ENCODE results near the gene DAP. TPM values are rescaled to one million over a fixed set of nuclear protein-coding genes. Genes with fewer than 3 reads are reported as not detected.

The DAP gene
- polyA plus RNA-seq, 4 donors, result 81.2 to 203 (median 142) TPM

DNA sequence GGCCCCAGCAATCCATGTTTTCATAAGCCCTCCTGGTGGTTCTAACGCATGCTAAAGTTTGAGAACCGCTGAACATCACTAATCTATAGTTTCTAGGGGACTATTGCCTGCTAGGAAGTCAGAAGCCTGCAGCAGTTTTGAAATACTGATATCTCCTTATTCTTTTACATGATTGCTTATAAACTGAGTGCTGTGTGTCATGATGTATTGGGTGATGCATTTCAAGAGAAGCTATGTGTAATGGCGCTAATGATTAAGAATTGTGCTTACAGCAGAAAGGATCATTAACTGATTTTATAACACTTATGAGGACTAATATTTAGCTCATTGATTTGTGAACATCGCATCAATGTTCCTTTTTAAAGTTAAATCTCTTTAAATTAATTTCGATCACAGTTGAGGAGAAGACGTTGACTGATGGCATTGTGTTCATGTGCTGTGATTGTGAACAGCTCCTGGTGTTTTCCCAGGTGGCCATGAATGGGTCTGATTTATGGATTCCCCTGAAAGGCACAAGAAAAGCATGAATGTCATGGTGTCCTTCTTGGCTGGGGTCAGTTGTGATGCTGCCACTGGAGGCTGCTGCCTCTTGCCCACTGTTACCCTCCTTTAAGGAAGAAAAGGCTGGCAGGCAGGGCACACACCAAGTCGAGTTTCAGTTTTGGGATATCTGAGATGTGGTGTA is 12.0 kb upstream of the DAP start:
- no peak overlapping the region for H3K4me3 ChIP-seq (ENCODE audit: low read depth in 1 of 3, low read length in 3 of 3)
- FAIRE-seq, result no peak
- H3K27me3 ChIP-seq (ENCODE audit: control insufficient read depth in 3 of 3, insufficient read depth in 3 of 3, low read length in 3 of 3), result peaks cover 0 to 4% (median 0%) of the 10 kb centered on the region in 3 donors
- H3K27ac ChIP-seq (ENCODE audit: low read depth in 1 of 3, low read length in 2 of 3), result no peak overlapping the region
- no peaks in the 10 kb centered on the region for H3K36me3 ChIP-seq (ENCODE audit: control insufficient read depth in 3 of 3, insufficient read depth in 2 of 3, low read depth in 1 of 3, low read length in 3 of 3)
- WGBS, 3 donors, result 82 to 89% (median 86%) methylated on average over 7 of the region's 7 CpGs
- no peak for DNase-seq
- H3K9me3 ChIP-seq (ENCODE audit: control insufficient read depth in 2 of 2, insufficient read depth in 1 of 2, low read depth in 1 of 2, low read length in 1 of 2), result no peaks in the 10 kb centered on the region
- no peaks in the 10 kb centered on the region for H3K4me1 ChIP-seq (ENCODE audit: control insufficient read depth in 3 of 3, insufficient read depth in 2 of 3, low read depth in 1 of 3, low read length in 2 of 3)

DNA sequence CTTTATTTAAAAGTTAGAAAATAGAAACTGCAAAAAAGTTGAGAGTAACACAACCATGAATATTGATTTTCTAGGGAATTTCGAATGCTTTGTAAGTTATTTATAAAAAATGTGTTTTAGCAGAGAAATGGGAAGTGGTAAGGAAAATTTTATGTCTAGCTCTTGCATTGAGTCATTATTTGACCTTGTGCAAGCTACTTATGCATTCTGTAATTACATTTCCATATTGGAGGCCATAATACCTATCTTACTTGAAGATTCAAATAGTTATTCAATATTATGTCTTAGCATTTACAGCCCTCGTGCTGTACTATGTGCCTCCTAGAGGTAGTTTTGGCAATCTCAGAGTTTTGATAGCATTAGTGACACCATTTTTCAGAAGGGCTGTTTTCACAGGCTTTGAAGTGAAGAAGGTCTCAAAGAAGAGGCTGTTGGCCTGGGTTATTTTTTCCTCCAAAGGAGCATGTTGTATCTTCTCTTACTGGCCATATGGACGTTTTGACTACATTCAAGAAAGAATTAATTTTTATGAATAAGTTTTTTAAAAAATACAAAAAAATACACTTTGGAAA is 7.4 kb upstream of the DAP start:
- 50 to 75% (median 68%) methylated on average over 3 of the region's 3 CpGs for WGBS, 3 donors
- no peaks in the 10 kb centered on the region for H3K4me1 ChIP-seq (ENCODE audit: control insufficient read depth in 3 of 3, insufficient read depth in 2 of 3, low read depth in 1 of 3, low read length in 2 of 3)
- DNase-seq (no peak), FAIRE-seq (no peak)
- no peak overlapping the region for H3K4me3 ChIP-seq (ENCODE audit: low read depth in 1 of 3, low read length in 3 of 3)
- no peaks in the 10 kb centered on the region for H3K36me3 ChIP-seq (ENCODE audit: control insufficient read depth in 3 of 3, insufficient read depth in 2 of 3, low read depth in 1 of 3, low read length in 3 of 3)
- H3K27ac ChIP-seq (ENCODE audit: low read depth in 1 of 3, low read length in 2 of 3), result no peak overlapping the region
- H3K9me3 ChIP-seq (ENCODE audit: control insufficient read depth in 2 of 2, insufficient read depth in 1 of 2, low read depth in 1 of 2, low read length in 1 of 2), result no peaks in the 10 kb centered on the region
- no peaks in the 10 kb centered on the region for H3K27me3 ChIP-seq (ENCODE audit: control insufficient read depth in 3 of 3, insufficient read depth in 3 of 3, low read length in 3 of 3)

DNA sequence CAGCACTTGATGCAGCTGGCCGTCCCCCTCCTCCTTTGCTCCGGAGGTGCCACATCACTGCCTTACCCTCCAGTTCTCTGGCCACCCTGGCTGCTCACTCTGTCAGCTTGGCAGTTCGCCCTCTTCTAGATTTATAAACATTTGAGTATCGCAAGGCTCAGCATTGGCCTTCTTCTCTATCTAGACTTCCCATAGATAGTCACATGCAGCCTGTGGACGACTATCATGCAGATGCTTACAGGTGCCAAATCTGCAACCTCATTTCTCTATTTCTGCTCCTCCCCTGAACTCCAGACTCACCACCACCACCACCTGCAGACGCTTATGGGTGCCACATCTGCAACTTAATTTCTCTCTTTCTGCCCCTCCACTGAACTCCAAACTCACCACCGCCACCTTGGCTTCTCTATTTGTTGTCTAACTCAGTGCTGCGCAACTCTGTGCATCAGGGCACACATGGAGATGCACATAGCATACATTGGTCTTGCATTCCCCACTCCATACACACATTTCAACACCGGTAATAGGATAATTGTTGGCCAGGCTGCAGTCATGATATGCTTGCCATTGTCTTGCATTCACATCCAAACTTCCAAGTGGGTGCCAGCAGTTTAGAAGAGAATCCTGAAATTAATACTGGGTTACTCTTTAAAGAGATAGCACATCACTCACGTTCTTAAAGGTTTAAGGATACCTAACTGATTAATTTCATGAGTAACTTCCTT is 1.9 kb upstream of the DAP start:
- Histone ChIP-seq H3K4me3 (ENCODE audit: low read depth in 1 of 3, low read length in 3 of 3) (no peak overlapping the region), H3K9me3 (ENCODE audit: control insufficient read depth in 2 of 2, insufficient read depth in 1 of 2, low read depth in 1 of 2, low read length in 1 of 2) (no peaks in the 10 kb centered on the region), H3K4me1 (ENCODE audit: control insufficient read depth in 3 of 3, insufficient read depth in 2 of 3, low read depth in 1 of 3, low read length in 2 of 3) (peaks cover 3 to 16% (median 3%) of the 10 kb centered on the region in 3 donors), H3K36me3 (ENCODE audit: control insufficient read depth in 3 of 3, insufficient read depth in 2 of 3, low read depth in 1 of 3, low read length in 3 of 3) (peaks cover 0 to 10% (median 0%) of the 10 kb centered on the region in 3 donors), H3K27me3 (ENCODE audit: control insufficient read depth in 3 of 3, insufficient read depth in 3 of 3, low read length in 3 of 3) (no peaks in the 10 kb centered on the region), H3K27ac (ENCODE audit: low read depth in 1 of 3, low read length in 2 of 3) (peak overlapping the region in 1 of 3 donors; percentile 97)
- DNase-seq, result no peak
- 75 to 87% (median 84%) methylated on average over 10 of the region's 10 CpGs for WGBS, 3 donors
- no peak for FAIRE-seq

DNA sequence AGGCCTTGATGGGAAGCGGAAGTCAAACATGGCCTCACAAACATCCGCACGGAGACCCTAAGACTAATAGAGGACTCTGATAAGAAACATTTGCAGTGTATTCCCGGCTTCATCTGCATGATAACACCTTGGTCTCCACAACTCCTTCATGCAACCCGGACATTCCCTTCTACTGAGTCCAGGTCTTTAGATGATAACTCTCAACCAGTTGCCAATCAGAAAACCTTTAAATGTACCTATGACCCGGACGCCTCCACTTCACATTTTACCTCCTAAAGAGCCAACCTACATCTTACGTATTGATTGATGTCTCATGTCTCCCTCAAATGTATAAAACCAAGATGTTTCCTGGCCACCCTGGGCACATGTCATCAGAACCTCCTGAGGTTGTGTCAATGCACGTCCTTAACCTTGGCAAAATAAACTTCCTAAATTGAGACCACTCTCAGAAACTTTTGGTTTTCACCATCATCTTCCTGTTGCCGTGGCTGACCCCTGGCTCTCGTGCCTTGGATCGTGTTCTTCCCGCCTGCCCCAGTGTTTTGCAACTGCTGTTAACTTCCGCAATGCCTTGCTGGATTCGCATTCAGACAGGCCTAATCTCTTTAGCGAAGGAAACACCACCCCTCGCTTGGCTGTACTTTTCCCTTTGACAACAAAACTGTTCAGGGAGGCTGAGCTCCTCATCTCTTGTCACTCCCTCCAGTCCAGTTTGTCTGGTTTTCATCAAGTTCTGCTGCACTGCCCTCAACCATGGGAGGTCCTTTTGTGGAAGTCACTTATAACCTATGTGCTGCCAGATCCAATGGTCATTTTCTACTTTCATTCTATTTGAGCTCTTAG is 1.1 kb upstream of the DAP start:
- 67 to 72% (median 70%) methylated on average over 17 of the region's 17 CpGs for WGBS, 3 donors

DNA sequence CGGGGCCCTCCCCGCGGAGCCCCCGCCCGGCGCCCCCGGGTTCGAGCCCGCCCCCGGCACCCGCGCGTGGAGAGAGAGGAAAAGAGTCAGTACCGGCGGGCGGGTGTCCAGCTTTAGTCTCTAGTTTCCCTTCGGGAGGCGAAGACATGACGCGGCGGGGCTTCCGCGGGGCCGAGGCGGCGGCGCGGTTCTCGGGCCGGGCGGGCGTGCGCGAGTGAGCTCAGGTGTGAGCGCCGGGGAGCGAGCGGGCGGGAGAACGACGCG is 181 bp downstream of the DAP start:
- peak overlapping the region; percentile 58 to 98 (median 78) for H3K4me3 ChIP-seq (ENCODE audit: low read depth in 1 of 3, low read length in 3 of 3)
- peaks cover 0 to 15% (median 0%) of the 10 kb centered on the region in 3 donors for H3K36me3 ChIP-seq (ENCODE audit: control insufficient read depth in 3 of 3, insufficient read depth in 2 of 3, low read depth in 1 of 3, low read length in 3 of 3)
- H3K9me3 ChIP-seq (ENCODE audit: control insufficient read depth in 2 of 2, insufficient read depth in 1 of 2, low read depth in 1 of 2, low read length in 1 of 2), result no peaks in the 10 kb centered on the region
- DNase-seq (no peak), FAIRE-seq (no peak)
- WGBS, 3 donors, result 0 to 1% (median 0%) methylated on average over 25 to 42 of the region's 42 CpGs
- no peaks in the 10 kb centered on the region for H3K27me3 ChIP-seq (ENCODE audit: control insufficient read depth in 3 of 3, insufficient read depth in 3 of 3, low read length in 3 of 3)
- peaks cover 3 to 16% (median 8%) of the 10 kb centered on the region in 3 donors for H3K4me1 ChIP-seq (ENCODE audit: control insufficient read depth in 3 of 3, insufficient read depth in 2 of 3, low read depth in 1 of 3, low read length in 2 of 3)
- H3K27ac ChIP-seq (ENCODE audit: low read depth in 1 of 3, low read length in 2 of 3), result peak overlapping the region; percentile 95 to 98 (median 95)

More for the DNA sequence above, 1.1 kb upstream of the DAP start:
- DNase-seq (peak in 1 of 2 donors; percentile 25), FAIRE-seq (no peak)
- peaks cover 0 to 14% (median 0%) of the 10 kb centered on the region in 3 donors for H3K36me3 ChIP-seq (ENCODE audit: control insufficient read depth in 3 of 3, insufficient read depth in 2 of 3, low read depth in 1 of 3, low read length in 3 of 3)
- no peaks in the 10 kb centered on the region for H3K9me3 ChIP-seq (ENCODE audit: control insufficient read depth in 2 of 2, insufficient read depth in 1 of 2, low read depth in 1 of 2, low read length in 1 of 2)
- H3K4me3 ChIP-seq (ENCODE audit: low read depth in 1 of 3, low read length in 3 of 3), result peak overlapping the region; percentile 45 to 98 (median 47)
- H3K4me1 ChIP-seq (ENCODE audit: control insufficient read depth in 3 of 3, insufficient read depth in 2 of 3, low read depth in 1 of 3, low read length in 2 of 3), result peaks cover 3 to 16% (median 8%) of the 10 kb centered on the region in 3 donors
- H3K27me3 ChIP-seq (ENCODE audit: control insufficient read depth in 3 of 3, insufficient read depth in 3 of 3, low read length in 3 of 3), result no peaks in the 10 kb centered on the region
- peak overlapping the region; percentile 88 to 97 (median 95) for H3K27ac ChIP-seq (ENCODE audit: low read depth in 1 of 3, low read length in 2 of 3)

DNA sequence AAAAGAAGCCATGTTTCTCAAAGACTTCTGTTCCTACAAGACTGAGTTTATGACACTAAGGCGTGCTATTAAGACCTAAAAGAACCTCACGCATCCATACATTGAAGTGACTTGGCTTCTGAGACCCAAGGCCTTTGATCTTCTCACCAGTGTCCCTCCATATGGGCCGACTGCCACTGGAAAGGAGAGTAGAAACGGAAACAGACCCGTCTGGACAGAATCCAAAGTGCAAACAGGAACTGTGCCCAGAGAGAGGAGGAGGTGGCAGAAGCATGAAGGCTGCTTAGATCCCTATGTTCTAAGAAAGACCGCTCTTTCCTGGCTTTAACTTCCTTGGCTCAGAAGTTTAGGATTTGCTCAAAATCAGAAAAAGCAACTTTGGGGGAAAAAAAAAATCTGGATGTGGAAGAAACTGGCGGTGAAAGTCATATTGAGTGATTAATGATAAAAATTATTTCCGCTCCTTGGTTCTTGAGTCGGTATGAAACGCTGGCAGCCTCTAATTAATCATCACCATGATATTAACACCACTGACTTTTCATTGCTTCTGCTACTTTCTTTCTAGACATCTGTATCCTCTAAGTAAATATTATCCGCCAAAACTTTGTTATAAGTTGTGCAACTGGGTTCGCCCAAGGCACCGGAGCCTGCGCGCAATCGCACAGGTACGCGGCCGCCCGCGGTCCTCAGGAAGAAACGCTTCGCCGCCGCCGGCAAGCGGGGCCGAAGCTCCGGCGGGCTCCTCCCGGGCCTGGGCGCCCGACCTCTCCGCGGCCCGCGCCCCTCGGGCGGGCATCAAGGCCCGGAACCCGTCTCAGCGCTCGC is 726 bp downstream of the DAP start:
- WGBS, 3 donors, result 1 to 2% (median 2%) methylated on average over 31 to 43 of the region's 43 CpGs
- Histone ChIP-seq H3K27ac (ENCODE audit: low read depth in 1 of 3, low read length in 2 of 3) (peak overlapping the region; percentile 95 to 98 (median 95)), H3K27me3 (ENCODE audit: control insufficient read depth in 3 of 3, insufficient read depth in 3 of 3, low read length in 3 of 3) (no peaks in the 10 kb centered on the region), H3K9me3 (ENCODE audit: control insufficient read depth in 2 of 2, insufficient read depth in 1 of 2, low read depth in 1 of 2, low read length in 1 of 2) (no peaks in the 10 kb centered on the region), H3K4me1 (ENCODE audit: control insufficient read depth in 3 of 3, insufficient read depth in 2 of 3, low read depth in 1 of 3, low read length in 2 of 3) (peaks cover 3 to 16% (median 10%) of the 10 kb centered on the region in 3 donors), H3K36me3 (ENCODE audit: control insufficient read depth in 3 of 3, insufficient read depth in 2 of 3, low read depth in 1 of 3, low read length in 3 of 3) (peaks cover 0 to 19% (median 0%) of the 10 kb centered on the region in 3 donors), H3K4me3 (ENCODE audit: low read depth in 1 of 3, low read length in 3 of 3) (peak overlapping the region; percentile 58 to 98 (median 78))
- DNase-seq (peak; percentile 80 to 89), FAIRE-seq (no peak)

DNA sequence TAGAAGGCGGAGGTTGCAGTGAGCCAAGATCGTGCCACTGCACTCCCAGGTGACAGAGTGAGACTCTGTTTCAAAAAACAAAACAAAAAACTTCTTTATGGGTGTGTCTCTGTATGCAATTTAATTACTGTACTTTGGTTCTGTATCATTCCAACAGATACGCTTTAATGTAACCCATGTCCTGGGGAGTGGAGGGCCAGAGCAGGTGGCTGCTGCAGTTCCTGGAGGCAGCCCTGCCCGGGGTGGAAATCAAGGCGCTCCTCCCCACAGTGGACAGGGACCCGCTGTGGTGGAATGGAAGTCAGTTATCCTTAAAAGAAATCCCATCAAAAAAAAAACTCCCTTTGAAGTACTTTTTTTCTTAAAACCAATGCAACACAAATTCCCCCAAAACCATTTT is 1.9 kb downstream of the DAP start:
- 23 to 75% (median 44%) methylated on average over 6 of the region's 6 CpGs for WGBS, 3 donors
- Histone ChIP-seq H3K4me1 (ENCODE audit: control insufficient read depth in 3 of 3, insufficient read depth in 2 of 3, low read depth in 1 of 3, low read length in 2 of 3) (peaks cover 6 to 16% (median 15%) of the 10 kb centered on the region in 3 donors), H3K27ac (ENCODE audit: low read depth in 1 of 3, low read length in 2 of 3) (peak overlapping the region in 1 of 3 donors; percentile 33), H3K27me3 (ENCODE audit: control insufficient read depth in 3 of 3, insufficient read depth in 3 of 3, low read length in 3 of 3) (no peaks in the 10 kb centered on the region), H3K36me3 (ENCODE audit: control insufficient read depth in 3 of 3, insufficient read depth in 2 of 3, low read depth in 1 of 3, low read length in 3 of 3) (peaks cover 0 to 30% (median 0%) of the 10 kb centered on the region in 3 donors), H3K9me3 (ENCODE audit: control insufficient read depth in 2 of 2, insufficient read depth in 1 of 2, low read depth in 1 of 2, low read length in 1 of 2) (peaks cover 0 to 3% of the 10 kb centered on the region in 2 donors), H3K4me3 (ENCODE audit: low read depth in 1 of 3, low read length in 3 of 3) (peak overlapping the region in 1 of 3 donors; percentile 98)
- peak in 1 of 2 donors; percentile 87 for DNase-seq
- no peak for FAIRE-seq

Measured in small intestine (tissue), 7 donors.